Breast epithelium (tissue), 3 donors: ENCODE measurements around the gene THSD4.

Experiments used
- POLR2A ChIP-seq: fragments of 450-650 bp; IDR thresholded peaks from one replicate; pipeline ENCODE4 v1.6.1; 2016; ENCODE audit warnings: antibody characterized with exemption, mild to moderate bottlenecking, moderate library complexity
- POLR2AphosphoS5 ChIP-seq, 3 donors: sonication (generic); formaldehyde crosslinking; IDR thresholded peaks; one replicate each; pipeline ENCODE4 v1.6.1; 2017; ENCODE audit warnings: antibody characterized with exemption in 3 of 3

GRCh38 chr15:71154607-71155200 is 39.4 kb downstream of the THSD4 start:
- TF ChIP-seq POLR2A (no peak), POLR2AphosphoS5 (IDR thresholded peaks at IDR 0.05) (no peak)
